Esophagus muscularis mucosa (tissue), 3 donors: ENCODE results near the gene E4F1.

ENCODE experiments used
- CTCF ChIP-seq, 3 experiments: fragments of 200-600 bp in 2 of 3; fragments of 450-650 bp in 1 of 3; sonication (generic) in 2 of 3; IDR thresholded peaks; one replicate each; pipeline ENCODE4 v1.5.1; 2017 to 2019; ENCODE audit warnings: antibody characterized with exemption in 3 of 3, mild to moderate bottlenecking in 2 of 3, moderate library complexity in 1 of 3
- EP300 ChIP-seq: sonication (generic); formaldehyde crosslinking; IDR thresholded peaks from one replicate; pipeline ENCODE4 v1.6.1; 2017; ENCODE audit warnings: antibody characterized with exemption

GRCh38 chr16:2180461-2180860 is 42.9 kb upstream of the E4F1 start:
- TF ChIP-seq CTCF (IDR thresholded peaks at IDR 0.05) (no peak), EP300 (no peak)
